Measurements from ENCODE around the gene MARK1. TPM values are rescaled to one million over a fixed set of nuclear protein-coding genes. Genes with fewer than 3 reads are reported as not detected.

MARK1 gene
- total and polyA plus RNA-seq, 4 donors, result 19.4 to 35.9 (median 32.5) TPM

GRCh38 chr1:220500372-220500771 is 27.6 kb upstream of the MARK1 start:
- no peaks in the 10 kb centered on the region for H3K4me1 ChIP-seq (ENCODE audit: control insufficient read depth, insufficient read depth, low read length)
- peak in 1 of 6 donors; percentile 21 for DNase-seq (ENCODE audit: low read depth in 4 of 6, low spot score in 6 of 6)
- H3K9me3 ChIP-seq (ENCODE audit: control insufficient read depth, insufficient read depth, low read length), result no peaks in the 10 kb centered on the region
- H3K36me3 ChIP-seq (ENCODE audit: control insufficient read depth, insufficient read depth, low read length), result no peaks in the 10 kb centered on the region
- WGBS (ENCODE audit: insufficient coverage), result no CpG with 5 or more reads among the region's 1 CpG
- H3K27me3 ChIP-seq (ENCODE audit: control insufficient read depth, insufficient read depth, low read length), result no peaks in the 10 kb centered on the region
- no peak overlapping the region for H3K4me3 ChIP-seq (ENCODE audit: low read depth, low read length)
- H3K27ac ChIP-seq (ENCODE audit: low read depth, low read length), result no peak overlapping the region

DNA sequence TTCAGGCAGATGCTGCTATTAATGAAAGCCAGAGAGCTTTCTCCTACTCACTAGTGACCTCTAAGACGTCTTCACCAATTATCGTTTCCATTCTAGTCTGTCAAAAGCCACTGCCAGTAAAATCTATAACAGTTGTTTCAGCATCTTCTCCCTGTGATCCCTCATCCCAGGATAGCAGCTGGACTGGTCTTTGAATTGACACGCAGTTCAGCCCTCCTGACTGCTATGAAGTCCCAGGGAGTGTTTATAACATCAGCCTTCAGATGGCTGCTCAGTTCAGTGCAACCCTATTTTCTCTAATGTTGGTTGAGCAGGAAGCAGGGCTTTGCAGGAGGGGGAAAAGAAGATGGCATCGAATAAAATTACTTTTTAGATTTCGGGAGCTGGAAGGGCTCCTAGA is 23.6 kb upstream of the MARK1 start:
- H3K27me3 ChIP-seq (ENCODE audit: control insufficient read depth, insufficient read depth, low read length), result no peaks in the 10 kb centered on the region

DNA sequence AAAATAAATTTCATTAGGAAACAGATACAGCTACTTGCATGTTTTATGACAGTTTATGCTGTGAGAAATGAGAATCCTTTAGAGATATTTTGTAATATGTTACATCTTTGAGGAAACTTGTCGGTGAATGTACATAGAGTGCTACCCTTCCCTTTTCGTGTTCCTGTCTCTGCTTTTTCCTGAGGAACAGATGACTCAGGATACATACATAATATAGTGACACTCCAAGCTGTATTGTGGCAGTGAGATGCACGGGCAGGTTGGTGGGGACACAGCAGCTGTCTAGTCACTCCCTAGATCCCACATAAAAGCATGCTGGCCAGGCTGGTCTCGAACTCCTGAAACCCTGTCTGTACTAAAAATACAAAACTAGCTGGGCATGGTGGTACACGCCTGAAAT is 20.9 kb upstream of the MARK1 start:
- no peak overlapping the region for H3K27ac ChIP-seq (ENCODE audit: low read depth, low read length)
- H3K9me3 ChIP-seq (ENCODE audit: control insufficient read depth, insufficient read depth, low read length), result no peaks in the 10 kb centered on the region
- H3K4me3 ChIP-seq (ENCODE audit: low read depth, low read length), result no peak overlapping the region
- H3K36me3 ChIP-seq (ENCODE audit: control insufficient read depth, insufficient read depth, low read length), result no peaks in the 10 kb centered on the region
- no peaks in the 10 kb centered on the region for H3K4me1 ChIP-seq (ENCODE audit: control insufficient read depth, insufficient read depth, low read length)
- DNase-seq (ENCODE audit: low read depth in 4 of 6, low spot score in 6 of 6), result no peak
- no peaks in the 10 kb centered on the region for H3K27me3 ChIP-seq (ENCODE audit: control insufficient read depth, insufficient read depth, low read length)
- 100% methylated on average over 1 of the region's 5 CpGs for WGBS (ENCODE audit: insufficient coverage)

More for the DNA sequence above, 23.6 kb upstream of the MARK1 start:
- H3K36me3 ChIP-seq (ENCODE audit: control insufficient read depth, insufficient read depth, low read length), result no peaks in the 10 kb centered on the region
- DNase-seq (ENCODE audit: low read depth in 4 of 6, low spot score in 6 of 6), result peak in 1 of 6 donors; percentile 54
- H3K27ac ChIP-seq (ENCODE audit: low read depth, low read length), result no peak overlapping the region
- H3K4me3 ChIP-seq (ENCODE audit: low read depth, low read length), result no peak overlapping the region
- H3K9me3 ChIP-seq (ENCODE audit: control insufficient read depth, insufficient read depth, low read length), result no peaks in the 10 kb centered on the region
- 53% methylated on average over 3 of the region's 5 CpGs for WGBS (ENCODE audit: insufficient coverage)
- no peaks in the 10 kb centered on the region for H3K4me1 ChIP-seq (ENCODE audit: control insufficient read depth, insufficient read depth, low read length)

DNA sequence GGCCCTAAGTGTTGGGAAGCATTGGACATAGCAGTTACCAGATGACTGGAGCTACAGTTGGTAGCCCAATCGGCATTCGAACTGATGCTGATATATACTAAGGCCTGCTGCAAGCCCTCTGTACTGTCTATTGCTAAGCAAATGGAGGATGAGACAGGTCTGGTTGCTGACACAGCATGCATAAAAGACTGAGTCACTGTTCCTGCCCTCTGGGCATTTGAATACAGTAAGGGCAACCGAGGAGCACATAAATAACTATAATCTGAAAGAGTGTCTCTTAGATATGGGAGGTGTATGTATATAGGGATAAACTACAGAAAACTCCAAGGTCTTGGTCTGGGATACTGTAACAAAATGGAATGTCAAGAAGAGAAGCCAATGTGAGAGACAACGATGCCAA is 16.8 kb upstream of the MARK1 start:
- no peaks in the 10 kb centered on the region for H3K36me3 ChIP-seq (ENCODE audit: control insufficient read depth, insufficient read depth, low read length)
- no peak overlapping the region for H3K27ac ChIP-seq (ENCODE audit: low read depth, low read length)
- no peak overlapping the region for H3K4me3 ChIP-seq (ENCODE audit: low read depth, low read length)
- no peaks in the 10 kb centered on the region for H3K4me1 ChIP-seq (ENCODE audit: control insufficient read depth, insufficient read depth, low read length)
- no peaks in the 10 kb centered on the region for H3K9me3 ChIP-seq (ENCODE audit: control insufficient read depth, insufficient read depth, low read length)
- 92% methylated on average over 4 of the region's 4 CpGs for WGBS (ENCODE audit: insufficient coverage)
- no peak for DNase-seq (ENCODE audit: low read depth in 4 of 6, low spot score in 6 of 6)
- no peaks in the 10 kb centered on the region for H3K27me3 ChIP-seq (ENCODE audit: control insufficient read depth, insufficient read depth, low read length)

DNA sequence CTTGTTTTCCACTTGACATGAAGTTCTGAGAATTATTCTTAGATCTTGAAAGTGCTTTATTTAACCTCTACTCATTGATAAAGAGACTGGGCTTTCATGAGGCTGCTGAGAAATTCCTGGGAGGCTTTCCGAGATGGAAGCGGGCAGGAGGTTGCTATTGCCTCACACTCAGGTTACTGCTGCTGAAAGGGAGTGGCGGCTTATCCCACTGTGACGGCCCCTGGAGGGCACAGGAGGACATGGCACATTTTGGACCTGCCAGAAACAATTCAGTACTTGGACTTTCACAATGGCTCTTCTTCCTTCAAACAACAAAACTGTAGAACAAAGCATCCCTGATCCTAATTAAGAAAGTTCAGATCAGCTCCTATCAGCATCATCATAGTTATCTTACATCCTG is 16.2 kb upstream of the MARK1 start:
- H3K27ac ChIP-seq (ENCODE audit: low read depth, low read length), result no peak overlapping the region
- H3K4me3 ChIP-seq (ENCODE audit: low read depth, low read length), result no peak overlapping the region
- WGBS (ENCODE audit: insufficient coverage), result 72% methylated on average over 3 of the region's 4 CpGs
- no peaks in the 10 kb centered on the region for H3K36me3 ChIP-seq (ENCODE audit: control insufficient read depth, insufficient read depth, low read length)
- no peaks in the 10 kb centered on the region for H3K9me3 ChIP-seq (ENCODE audit: control insufficient read depth, insufficient read depth, low read length)
- no peaks in the 10 kb centered on the region for H3K27me3 ChIP-seq (ENCODE audit: control insufficient read depth, insufficient read depth, low read length)
- no peaks in the 10 kb centered on the region for H3K4me1 ChIP-seq (ENCODE audit: control insufficient read depth, insufficient read depth, low read length)
- no peak for DNase-seq (ENCODE audit: low read depth in 4 of 6, low spot score in 6 of 6)

DNA sequence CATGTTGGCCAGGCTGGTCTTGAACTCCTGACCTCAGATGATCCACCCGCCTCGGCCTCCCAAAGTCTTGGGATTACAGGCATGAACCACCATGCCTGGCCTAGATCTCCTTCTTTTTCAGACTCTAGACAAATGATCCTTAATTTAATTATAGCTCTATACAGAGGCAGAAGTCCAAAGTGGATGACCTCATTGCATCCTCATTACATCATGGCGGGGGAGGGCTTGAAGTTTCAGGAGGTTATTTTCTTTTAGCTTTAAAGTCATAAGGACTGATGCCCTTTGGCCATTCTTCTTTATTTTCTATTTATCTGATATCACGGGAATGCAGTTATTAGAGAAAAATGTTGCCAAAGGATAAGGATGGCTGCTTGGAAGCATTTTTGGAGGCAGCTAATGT is 14.1 kb upstream of the MARK1 start:
- Histone ChIP-seq H3K36me3 (ENCODE audit: control insufficient read depth, insufficient read depth, low read length) (no peaks in the 10 kb centered on the region), H3K9me3 (ENCODE audit: control insufficient read depth, insufficient read depth, low read length) (peaks cover 1% of the 10 kb centered on the region), H3K27me3 (ENCODE audit: control insufficient read depth, insufficient read depth, low read length) (no peaks in the 10 kb centered on the region), H3K4me3 (ENCODE audit: low read depth, low read length) (no peak overlapping the region), H3K4me1 (ENCODE audit: control insufficient read depth, insufficient read depth, low read length) (no peaks in the 10 kb centered on the region), H3K27ac (ENCODE audit: low read depth, low read length) (no peak overlapping the region)
- DNase-seq (ENCODE audit: low read depth in 4 of 6, low spot score in 6 of 6), result no peak
- no CpG with 5 or more reads among the region's 4 CpGs for WGBS (ENCODE audit: insufficient coverage)

DNA sequence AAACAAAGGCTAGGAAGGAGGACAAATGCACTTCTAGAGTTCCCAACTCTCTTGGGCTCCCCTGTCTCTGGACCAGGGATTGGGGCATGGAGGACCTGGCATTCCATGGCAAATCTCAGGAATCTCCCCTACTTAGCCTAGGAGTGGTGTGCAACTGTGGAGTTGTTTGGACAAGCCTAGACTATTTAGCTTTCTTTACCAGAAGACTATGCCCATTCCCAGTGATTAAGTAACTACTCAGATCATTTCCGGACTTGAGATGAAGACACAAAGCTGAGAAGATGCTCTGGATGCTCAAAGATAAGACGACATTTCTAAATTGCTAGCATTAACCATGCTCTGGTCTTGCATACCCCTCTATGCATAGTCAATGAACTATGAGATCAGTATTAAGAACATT is 13.7 kb upstream of the MARK1 start:
- Histone ChIP-seq H3K36me3 (ENCODE audit: control insufficient read depth, insufficient read depth, low read length) (no peaks in the 10 kb centered on the region), H3K9me3 (ENCODE audit: control insufficient read depth, insufficient read depth, low read length) (peaks cover 1% of the 10 kb centered on the region), H3K27ac (ENCODE audit: low read depth, low read length) (no peak overlapping the region), H3K4me3 (ENCODE audit: low read depth, low read length) (no peak overlapping the region), H3K4me1 (ENCODE audit: control insufficient read depth, insufficient read depth, low read length) (no peaks in the 10 kb centered on the region), H3K27me3 (ENCODE audit: control insufficient read depth, insufficient read depth, low read length) (no peaks in the 10 kb centered on the region)
- 100% methylated on average over 1 of the region's 2 CpGs for whole genome bisulfite sequencing (ENCODE audit: insufficient coverage)
- no peak for DNase-seq (ENCODE audit: low read depth in 4 of 6, low spot score in 6 of 6)

- Histone ChIP-seq H3K36me3 (ENCODE audit: control insufficient read depth, insufficient read depth, low read length) (no peaks in the 10 kb centered on the region), H3K27ac (ENCODE audit: low read depth, low read length) (no peak overlapping the region), H3K27me3 (ENCODE audit: control insufficient read depth, insufficient read depth, low read length) (no peaks in the 10 kb centered on the region), H3K9me3 (ENCODE audit: control insufficient read depth, insufficient read depth, low read length) (peaks cover 1% of the 10 kb centered on the region), H3K4me1 (ENCODE audit: control insufficient read depth, insufficient read depth, low read length) (no peaks in the 10 kb centered on the region), H3K4me3 (ENCODE audit: low read depth, low read length) (no peak overlapping the region)
- no peak for DNase-seq (ENCODE audit: low read depth in 4 of 6, low spot score in 6 of 6)
- 63% methylated on average over 6 of the region's 6 CpGs for WGBS (ENCODE audit: insufficient coverage)
Observed at GRCh38 chr1:220516014-220516721, 11.8 kb upstream of the MARK1 start.

DNA sequence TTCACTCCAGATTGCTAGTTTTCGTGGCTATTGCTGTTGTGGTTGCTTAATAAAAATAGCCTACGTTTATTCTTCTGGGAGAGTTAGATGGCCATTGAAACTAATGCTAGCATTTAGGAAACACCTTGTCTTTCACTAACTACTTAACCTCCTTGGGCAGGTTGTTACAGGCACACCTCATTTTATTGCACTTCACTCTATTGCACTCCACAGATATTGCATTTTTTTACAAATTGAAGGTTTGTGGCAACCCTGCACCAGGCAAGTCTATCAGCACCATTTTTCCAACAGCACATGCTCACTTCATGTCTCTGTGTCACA is 11.3 kb upstream of the MARK1 start:
- H3K4me1 ChIP-seq (ENCODE audit: control insufficient read depth, insufficient read depth, low read length), result no peaks in the 10 kb centered on the region
- no peak overlapping the region for H3K27ac ChIP-seq (ENCODE audit: low read depth, low read length)
- H3K36me3 ChIP-seq (ENCODE audit: control insufficient read depth, insufficient read depth, low read length), result no peaks in the 10 kb centered on the region
- no CpG with 5 or more reads among the region's 2 CpGs for WGBS (ENCODE audit: insufficient coverage)
- peaks cover 1% of the 10 kb centered on the region for H3K9me3 ChIP-seq (ENCODE audit: control insufficient read depth, insufficient read depth, low read length)
- no peak overlapping the region for H3K4me3 ChIP-seq (ENCODE audit: low read depth, low read length)
- H3K27me3 ChIP-seq (ENCODE audit: control insufficient read depth, insufficient read depth, low read length), result no peaks in the 10 kb centered on the region
- no peak for DNase-seq (ENCODE audit: low read depth in 4 of 6, low spot score in 6 of 6)

DNA sequence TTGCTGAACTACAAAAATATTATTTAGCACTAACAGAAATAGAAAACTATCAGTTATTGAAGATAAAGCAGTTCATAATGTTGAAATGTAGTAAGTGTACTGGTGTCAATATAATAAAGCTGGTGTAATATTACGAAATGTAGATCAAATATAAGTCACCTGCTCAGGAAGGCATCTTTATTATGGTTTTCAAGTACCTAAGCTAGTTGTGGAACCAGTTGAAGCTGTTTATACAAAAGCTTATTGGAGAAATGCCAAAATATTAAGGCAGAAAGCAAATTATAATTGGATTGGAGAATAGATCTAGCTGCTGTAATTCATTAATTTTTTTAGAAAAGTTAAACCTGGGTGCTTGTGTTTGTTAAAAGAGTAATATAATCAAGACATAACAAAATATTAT is 6.2 kb upstream of the MARK1 start:
- Histone ChIP-seq H3K27ac (ENCODE audit: low read depth, low read length) (no peak overlapping the region), H3K36me3 (ENCODE audit: control insufficient read depth, insufficient read depth, low read length) (no peaks in the 10 kb centered on the region), H3K9me3 (ENCODE audit: control insufficient read depth, insufficient read depth, low read length) (peaks cover 1% of the 10 kb centered on the region), H3K4me3 (ENCODE audit: low read depth, low read length) (no peak overlapping the region), H3K27me3 (ENCODE audit: control insufficient read depth, insufficient read depth, low read length) (no peaks in the 10 kb centered on the region), H3K4me1 (ENCODE audit: control insufficient read depth, insufficient read depth, low read length) (no peaks in the 10 kb centered on the region)
- DNase-seq (ENCODE audit: low read depth in 4 of 6, low spot score in 6 of 6), result no peak
- WGBS (ENCODE audit: insufficient coverage), result no CpG with 5 or more reads among the region's 1 CpG

Data from spinal cord (tissue), 10 donors.